ENCODE data around the gene PCARE. TPM values are rescaled to one million over a fixed set of nuclear protein-coding genes. Genes with fewer than 3 reads are reported as not detected.

PCARE gene
- total and polyA plus RNA-seq, 4 donors: 0.01 to 0.09 (median 0.04) TPM; not detected in 1

GRCh38 chr2:29065068-29065811, 9.1 kb downstream of the PCARE start:
- Histone ChIP-seq H3K4me3 (no peak overlapping the region), H3K27ac (ENCODE audit: low read depth in 1 of 2, low read length in 1 of 2) (peak overlapping the region in 1 of 2 donors; percentile 39), H3K27me3 (ENCODE audit: control insufficient read depth in 3 of 3, insufficient read depth in 3 of 3, low read length in 2 of 3) (no peaks in the 10 kb centered on the region), H3K4me1 (ENCODE audit: control insufficient read depth in 5 of 5, insufficient read depth in 5 of 5, low read length in 5 of 5) (peaks cover 0 to 61% (median 21%) of the 10 kb centered on the region in 5 donors), H3K9me3 (ENCODE audit: control insufficient read depth in 4 of 4, insufficient read depth in 3 of 4, low read length in 3 of 4) (no peaks in the 10 kb centered on the region), H3K9ac (ENCODE audit: insufficient read depth in 1 of 2, low read length in 2 of 2) (no peak overlapping the region), H3K36me3 (ENCODE audit: control insufficient read depth in 4 of 4, insufficient read depth in 4 of 4, low read length in 4 of 4) (no peaks in the 10 kb centered on the region)
- ATAC-seq (ENCODE audit: insufficient read depth, low FRiP score) (no peak), DNase-seq (peak in 2 of 3 donors; percentile 49 to 65)
- no peak for TF ChIP-seq CTCF (IDR thresholded peaks at IDR 0.05; ENCODE audit: control extremely low read depth, extremely low read depth)
- 73 to 82% methylated on average over 10 of the region's 10 CpGs for WGBS, 2 donors

- no peak overlapping the region for H3K4me3 ChIP-seq
- WGBS, 2 donors: 74 to 78% methylated on average over 11 of the region's 11 CpGs
- H3K9me3 ChIP-seq (ENCODE audit: control insufficient read depth in 4 of 4, insufficient read depth in 3 of 4, low read length in 3 of 4): no peaks in the 10 kb centered on the region
- H3K9ac ChIP-seq (ENCODE audit: insufficient read depth in 1 of 2, low read length in 2 of 2): no peak overlapping the region
- ATAC-seq (ENCODE audit: insufficient read depth, low FRiP score) (no peak), DNase-seq (no peak)
- no peak for TF ChIP-seq CTCF (IDR thresholded peaks at IDR 0.05; ENCODE audit: control extremely low read depth, extremely low read depth)
- no peaks in the 10 kb centered on the region for H3K36me3 ChIP-seq (ENCODE audit: control insufficient read depth in 4 of 4, insufficient read depth in 4 of 4, low read length in 4 of 4)
- H3K27ac ChIP-seq (ENCODE audit: low read depth in 1 of 2, low read length in 1 of 2): no peak overlapping the region
- H3K27me3 ChIP-seq (ENCODE audit: control insufficient read depth in 3 of 3, insufficient read depth in 3 of 3, low read length in 2 of 3): no peaks in the 10 kb centered on the region
- H3K4me1 ChIP-seq (ENCODE audit: control insufficient read depth in 5 of 5, insufficient read depth in 5 of 5, low read length in 5 of 5): peaks cover 0 to 64% (median 21%) of the 10 kb centered on the region in 5 donors
Measured at GRCh38 chr2:29064746-29065067, 9.6 kb downstream of the PCARE start.

GRCh38 chr2:29064346-29064715, 10.0 kb downstream of the PCARE start:
- Histone ChIP-seq H3K4me1 (ENCODE audit: control insufficient read depth in 5 of 5, insufficient read depth in 5 of 5, low read length in 5 of 5) (peaks cover 0 to 64% (median 21%) of the 10 kb centered on the region in 5 donors), H3K27ac (ENCODE audit: low read depth in 1 of 2, low read length in 1 of 2) (no peak overlapping the region), H3K9me3 (ENCODE audit: control insufficient read depth in 4 of 4, insufficient read depth in 3 of 4, low read length in 3 of 4) (no peaks in the 10 kb centered on the region), H3K4me3 (no peak overlapping the region), H3K9ac (ENCODE audit: insufficient read depth in 1 of 2, low read length in 2 of 2) (no peak overlapping the region), H3K36me3 (ENCODE audit: control insufficient read depth in 4 of 4, insufficient read depth in 4 of 4, low read length in 4 of 4) (no peaks in the 10 kb centered on the region), H3K27me3 (ENCODE audit: control insufficient read depth in 3 of 3, insufficient read depth in 3 of 3, low read length in 2 of 3) (no peaks in the 10 kb centered on the region)
- TF ChIP-seq CTCF (IDR thresholded peaks at IDR 0.05; ENCODE audit: control extremely low read depth, extremely low read depth): no peak
- DNase-seq (no peak), ATAC-seq (ENCODE audit: insufficient read depth, low FRiP score) (no peak)
- WGBS, 2 donors: 81 to 84% methylated on average over 4 of the region's 4 CpGs

All from lung (tissue), 12 donors.